NCI-H1930 (cell line): ENCODE results near the gene PELI2.
"Not testable (repeated sequence)": the region's sequence is repeated elsewhere in the genome, so short reads cannot be mapped to it uniquely, and the experiment has no call there.

ENCODE experiments used
- DNase-seq, 2 experiments: peaks; one replicate each; lab custom pipeline; 2025; lab: John Stamatoyannopoulos, UW

Gene PELI2

GRCh38 chr14:56143025-56143424 is 24.8 kb downstream of the PELI2 start:
- DNase-seq: no peak

- DNase-seq: no peak
Observed at GRCh38 chr14:56144176-56144575, 26.0 kb downstream of the PELI2 start.

- DNase-seq: no peak
Observed at GRCh38 chr14:56145181-56145769, 27.1 kb downstream of the PELI2 start.

- DNase-seq: no peak
Observed at GRCh38 chr14:56145965-56146364, 27.8 kb downstream of the PELI2 start.

GRCh38 chr14:56147449-56147848 is 29.2 kb downstream of the PELI2 start:
- no peak for DNase-seq

- DNase-seq: no peak
Observed at GRCh38 chr14:56147986-56148901, 30.0 kb downstream of the PELI2 start.

- no peak for DNase-seq
Observed at GRCh38 chr14:56149151-56149550, 30.9 kb downstream of the PELI2 start.

- no peak for DNase-seq
Observed at GRCh38 chr14:56149995-56150394, 31.8 kb downstream of the PELI2 start.

- no peak for DNase-seq
Observed at GRCh38 chr14:56150645-56151345, 32.6 kb downstream of the PELI2 start.

- no peak for DNase-seq
Observed at GRCh38 chr14:56152221-56152620, 34.0 kb downstream of the PELI2 start.

GRCh38 chr14:56153267-56153666 is 35.1 kb downstream of the PELI2 start:
- no peak for DNase-seq

- DNase-seq: no peak
Observed at GRCh38 chr14:56154321-56154720, 36.1 kb downstream of the PELI2 start.

GRCh38 chr14:56156096-56156495 is 37.9 kb downstream of the PELI2 start:
- no peak for DNase-seq

- no peak for DNase-seq
Observed at GRCh38 chr14:56159066-56159465, 40.9 kb downstream of the PELI2 start.

GRCh38 chr14:56160088-56160487 is 41.9 kb downstream of the PELI2 start:
- no peak for DNase-seq

- no peak for DNase-seq
Observed at GRCh38 chr14:56161658-56162057, 43.4 kb downstream of the PELI2 start.

GRCh38 chr14:56162476-56162875 is 44.3 kb downstream of the PELI2 start:
- DNase-seq: no peak

- DNase-seq: not testable (repeated sequence)
Observed at GRCh38 chr14:56166579-56166978, 48.4 kb downstream of the PELI2 start.

GRCh38 chr14:56168007-56168616 is 49.9 kb downstream of the PELI2 start:
- no peak for DNase-seq

- DNase-seq: no peak
Observed at GRCh38 chr14:56170028-56170427, 51.8 kb downstream of the PELI2 start.

GRCh38 chr14:56170877-56171422 is 52.7 kb downstream of the PELI2 start:
- DNase-seq: no peak

- no peak for DNase-seq
Observed at GRCh38 chr14:56172074-56172473, 53.9 kb downstream of the PELI2 start.
